ENCODE results near the gene ZDHHC15.
"Not testable (repeated sequence)": the region's sequence is repeated elsewhere in the genome, so short reads cannot be mapped to it uniquely, and the experiment has no call there.

Gene ZDHHC15

GRCh38 chrX:75522565-75523431 is at the start of gene ZDHHC15:
ZDHHC15 (minus strand) TSS chrX:75523037; CDS start chrX:75523024, 13 bp downstream.
- no peak for DNase-seq (ENCODE audit: low read depth)

GRCh38 chrX:75560544-75560943 is 37.7 kb upstream of the ZDHHC15 start:
- DNase-seq (ENCODE audit: low read depth): not testable (repeated sequence)

- no peak for DNase-seq (ENCODE audit: low read depth)
Measured at GRCh38 chrX:75547783-75548182, 24.9 kb upstream of the ZDHHC15 start.

GRCh38 chrX:75546724-75547511 is 24.1 kb upstream of the ZDHHC15 start:
- DNase-seq (ENCODE audit: low read depth): no peak

- DNase-seq (ENCODE audit: low read depth): no peak
Measured at GRCh38 chrX:75544786-75545185, 21.9 kb upstream of the ZDHHC15 start.

- no peak for DNase-seq (ENCODE audit: low read depth)
Measured at GRCh38 chrX:75483933-75484332, 38.9 kb downstream of the ZDHHC15 start.

- DNase-seq (ENCODE audit: low read depth): not testable (repeated sequence)
Measured at GRCh38 chrX:75461780-75462179, 61.1 kb downstream of the ZDHHC15 start.

- no peak for DNase-seq (ENCODE audit: low read depth)
Measured at GRCh38 chrX:75421688-75422230, 101.1 kb downstream of the ZDHHC15 start.

- not testable (repeated sequence) for DNase-seq (ENCODE audit: low read depth)
Measured at GRCh38 chrX:75407153-75407552, 115.7 kb downstream of the ZDHHC15 start.

- DNase-seq (ENCODE audit: low read depth): no peak
Measured at GRCh38 chrX:75390470-75390869, 132.4 kb downstream of the ZDHHC15 start.

GRCh38 chrX:75369721-75370120 is 153.1 kb downstream of the ZDHHC15 start:
- DNase-seq (ENCODE audit: low read depth): no peak

- DNase-seq (ENCODE audit: low read depth): no peak
Measured at GRCh38 chrX:75366861-75367260, 156.0 kb downstream of the ZDHHC15 start.

- DNase-seq (ENCODE audit: low read depth): no peak
Measured at GRCh38 chrX:75365243-75365975, 157.4 kb downstream of the ZDHHC15 start.

- no peak for DNase-seq (ENCODE audit: low read depth)
Measured at GRCh38 chrX:75361788-75362187, 161.0 kb downstream of the ZDHHC15 start.

GRCh38 chrX:75348601-75349000 is 174.2 kb downstream of the ZDHHC15 start:
- not testable (repeated sequence) for DNase-seq (ENCODE audit: low read depth)

- DNase-seq (ENCODE audit: low read depth): no peak
Measured at GRCh38 chrX:75337525-75337924, 185.3 kb downstream of the ZDHHC15 start.

GRCh38 chrX:75335127-75335458 is 187.7 kb downstream of the ZDHHC15 start:
- DNase-seq (ENCODE audit: low read depth): no peak

- DNase-seq (ENCODE audit: low read depth): not testable (repeated sequence)
Measured at GRCh38 chrX:75334407-75335126, 188.3 kb downstream of the ZDHHC15 start.

GRCh38 chrX:75327607-75328006 is 195.2 kb downstream of the ZDHHC15 start:
- DNase-seq (ENCODE audit: low read depth): no peak
